ENCODE results near the gene RUFY3.

The RUFY3 gene

GRCh38 chr4:70841211-70841610 lies 119.4 kb downstream of the RUFY3 start:
- no peak overlapping the region for H3K4me3 ChIP-seq (ENCODE audit: low read length)
- peaks cover 4% of the 10 kb centered on the region for H3K4me1 ChIP-seq (ENCODE audit: control insufficient read depth, insufficient read depth, low read length)
- no peaks in the 10 kb centered on the region for H3K36me3 ChIP-seq (ENCODE audit: control insufficient read depth, insufficient read depth, low read length)
- no peaks in the 10 kb centered on the region for H3K27me3 ChIP-seq (ENCODE audit: control insufficient read depth, insufficient read depth, low read length)
- no peak overlapping the region for H3K27ac ChIP-seq (ENCODE audit: low read depth, low read length)
- no peak overlapping the region for H3K9ac ChIP-seq (ENCODE audit: low read length)

- Histone ChIP-seq H3K4me1 (ENCODE audit: control insufficient read depth, insufficient read depth, low read length) (peaks cover 4% of the 10 kb centered on the region), H3K4me3 (ENCODE audit: low read length) (no peak overlapping the region), H3K27me3 (ENCODE audit: control insufficient read depth, insufficient read depth, low read length) (no peaks in the 10 kb centered on the region), H3K9ac (ENCODE audit: low read length) (no peak overlapping the region), H3K27ac (ENCODE audit: low read depth, low read length) (no peak overlapping the region), H3K36me3 (ENCODE audit: control insufficient read depth, insufficient read depth, low read length) (no peaks in the 10 kb centered on the region)
Observed at GRCh38 chr4:70841951-70842350, 120.2 kb downstream of the RUFY3 start.

- H3K9ac ChIP-seq (ENCODE audit: low read length), result no peak overlapping the region
- H3K27me3 ChIP-seq (ENCODE audit: control insufficient read depth, insufficient read depth, low read length), result no peaks in the 10 kb centered on the region
- no peak overlapping the region for H3K4me3 ChIP-seq (ENCODE audit: low read length)
- no peaks in the 10 kb centered on the region for H3K36me3 ChIP-seq (ENCODE audit: control insufficient read depth, insufficient read depth, low read length)
- no peak overlapping the region for H3K27ac ChIP-seq (ENCODE audit: low read depth, low read length)
- peaks cover 4% of the 10 kb centered on the region for H3K4me1 ChIP-seq (ENCODE audit: control insufficient read depth, insufficient read depth, low read length)
Observed at GRCh38 chr4:70842761-70843435, 121.1 kb downstream of the RUFY3 start.

GRCh38 chr4:70844180-70844579 lies 122.4 kb downstream of the RUFY3 start:
- Histone ChIP-seq H3K4me1 (ENCODE audit: control insufficient read depth, insufficient read depth, low read length) (no peaks in the 10 kb centered on the region), H3K36me3 (ENCODE audit: control insufficient read depth, insufficient read depth, low read length) (no peaks in the 10 kb centered on the region), H3K9ac (ENCODE audit: low read length) (no peak overlapping the region), H3K27ac (ENCODE audit: low read depth, low read length) (no peak overlapping the region), H3K4me3 (ENCODE audit: low read length) (no peak overlapping the region), H3K27me3 (ENCODE audit: control insufficient read depth, insufficient read depth, low read length) (no peaks in the 10 kb centered on the region)

- Histone ChIP-seq H3K27ac (ENCODE audit: low read depth, low read length) (no peak overlapping the region), H3K36me3 (ENCODE audit: control insufficient read depth, insufficient read depth, low read length) (no peaks in the 10 kb centered on the region), H3K4me3 (ENCODE audit: low read length) (no peak overlapping the region), H3K4me1 (ENCODE audit: control insufficient read depth, insufficient read depth, low read length) (no peaks in the 10 kb centered on the region), H3K9ac (ENCODE audit: low read length) (no peak overlapping the region), H3K27me3 (ENCODE audit: control insufficient read depth, insufficient read depth, low read length) (no peaks in the 10 kb centered on the region)
Observed at GRCh38 chr4:70849291-70849690, 127.5 kb downstream of the RUFY3 start.

- Histone ChIP-seq H3K27ac (ENCODE audit: low read depth, low read length) (no peak overlapping the region), H3K9ac (ENCODE audit: low read length) (no peak overlapping the region), H3K36me3 (ENCODE audit: control insufficient read depth, insufficient read depth, low read length) (no peaks in the 10 kb centered on the region), H3K4me1 (ENCODE audit: control insufficient read depth, insufficient read depth, low read length) (no peaks in the 10 kb centered on the region), H3K27me3 (ENCODE audit: control insufficient read depth, insufficient read depth, low read length) (no peaks in the 10 kb centered on the region), H3K4me3 (ENCODE audit: low read length) (no peak overlapping the region)
Observed at GRCh38 chr4:70855464-70855863, 133.7 kb downstream of the RUFY3 start.

All from rectal smooth muscle tissue (tissue), 1 donor.